Stimulated activated CD8-positive, alpha-beta memory T cell treated with anti-CD3 and anti-CD28 coated beads, Interleukin-4, amount 100 ng/mL, for 1 hour (primary cell): ENCODE data around the gene GIPR.
A peak's percentile ranks its signal among the peaks of the same experiment; 100 is the strongest.
"Not testable (repeated sequence)": the region's sequence is repeated elsewhere in the genome, so short reads cannot be mapped to it uniquely, and the experiment has no call there.

Experiments
- DNase-seq, 2 donors: peaks; one replicate each; pipeline ENCODE4 v3.0.0-alpha.2; 2020; ENCODE audit warnings: low read depth in 2 of 2, low spot score in 1 of 2

The GIPR gene

DNA sequence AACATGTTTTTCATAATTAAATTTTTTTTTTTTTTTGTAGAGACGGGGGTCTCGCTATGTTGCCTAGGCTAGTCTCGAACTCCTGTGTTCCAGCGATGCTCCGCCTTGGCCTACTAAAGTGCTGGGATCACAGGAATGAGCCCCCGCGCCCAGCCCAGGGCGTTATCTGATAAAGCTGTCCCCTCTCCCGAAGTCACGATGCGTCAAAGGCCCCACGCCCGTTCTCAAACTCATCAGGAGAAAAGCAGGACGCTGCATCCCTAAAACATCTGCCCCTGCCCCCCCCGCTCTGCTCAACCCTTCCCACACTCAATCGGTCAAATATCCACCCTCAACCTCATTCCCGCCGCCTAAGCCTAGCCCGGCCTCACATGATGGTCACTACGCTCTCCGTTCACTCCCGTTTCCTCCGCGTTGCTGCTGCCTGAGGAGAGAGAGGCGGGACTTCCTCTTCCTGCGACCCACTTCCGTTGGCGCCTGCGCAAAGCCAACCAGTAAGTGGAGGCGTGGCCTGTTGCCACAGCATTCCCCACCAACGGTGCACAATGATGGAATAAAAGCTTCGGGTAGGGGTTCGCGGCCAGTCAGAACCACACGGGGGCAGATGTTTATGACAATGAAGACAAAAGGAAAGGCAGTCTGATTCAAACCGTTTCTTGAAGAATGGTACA is 23.6 kb downstream of the GIPR start, which contains the start of gene SNRPD2:
SNRPD2 (minus strand) TSS at position 438 of the 671 bp plus-strand sequence; CDS start at position 373, 65 bp downstream.
- peak; percentile 81 to 89 for DNase-seq

GRCh38 chr19:45692187-45693105 is 24.4 kb downstream of the GIPR start, which contains the start of gene QPCTL:
TSS of gene QPCTL (plus strand) at chr19:45692666. CDS start at chr19:45692704, 38 bp downstream.
- peak; percentile 86 to 93 for DNase-seq

GRCh38 chr19:45693106-45693788 is 25.2 kb downstream of the GIPR start:
- peak; percentile 65 for DNase-seq

GRCh38 chr19:45701676-45702075 is 33.7 kb downstream of the GIPR start:
- no peak for DNase-seq

GRCh38 chr19:45705115-45705514 is 37.1 kb downstream of the GIPR start:
- no peak for DNase-seq

DNA sequence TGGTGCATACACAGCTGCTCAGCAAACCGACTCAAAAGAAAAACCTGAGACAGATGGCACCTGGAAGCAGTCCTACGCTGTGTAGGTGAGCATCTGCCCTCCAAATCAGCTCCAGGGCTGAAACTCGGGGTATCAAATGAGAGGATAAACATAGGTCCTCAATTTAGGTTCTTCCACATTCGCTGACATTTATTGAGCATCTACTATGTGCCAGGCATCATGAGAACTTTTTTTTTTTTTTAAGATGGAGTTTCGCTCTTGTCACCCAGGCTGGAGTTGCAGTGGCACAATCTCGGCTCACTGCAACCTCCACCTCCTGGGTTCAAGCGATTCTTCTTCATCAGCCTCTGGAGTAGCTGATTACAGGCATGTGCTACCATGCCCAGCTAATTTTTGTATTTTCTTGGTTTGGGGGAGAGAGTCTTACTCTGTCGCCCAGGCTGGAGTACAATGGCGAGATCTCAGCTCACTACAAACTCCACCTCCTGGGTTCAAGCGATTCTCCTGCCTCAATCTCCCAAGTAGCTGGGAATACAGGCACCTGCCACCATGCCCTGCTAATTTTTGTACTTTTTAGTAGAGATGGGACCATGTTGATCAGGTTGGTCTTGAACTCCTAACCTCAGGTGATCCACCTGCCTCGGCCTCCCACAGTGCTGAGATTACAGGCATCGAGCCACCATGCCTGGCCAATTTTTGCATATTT is 37.8 kb downstream of the GIPR start:
- DNase-seq = no peak

DNA sequence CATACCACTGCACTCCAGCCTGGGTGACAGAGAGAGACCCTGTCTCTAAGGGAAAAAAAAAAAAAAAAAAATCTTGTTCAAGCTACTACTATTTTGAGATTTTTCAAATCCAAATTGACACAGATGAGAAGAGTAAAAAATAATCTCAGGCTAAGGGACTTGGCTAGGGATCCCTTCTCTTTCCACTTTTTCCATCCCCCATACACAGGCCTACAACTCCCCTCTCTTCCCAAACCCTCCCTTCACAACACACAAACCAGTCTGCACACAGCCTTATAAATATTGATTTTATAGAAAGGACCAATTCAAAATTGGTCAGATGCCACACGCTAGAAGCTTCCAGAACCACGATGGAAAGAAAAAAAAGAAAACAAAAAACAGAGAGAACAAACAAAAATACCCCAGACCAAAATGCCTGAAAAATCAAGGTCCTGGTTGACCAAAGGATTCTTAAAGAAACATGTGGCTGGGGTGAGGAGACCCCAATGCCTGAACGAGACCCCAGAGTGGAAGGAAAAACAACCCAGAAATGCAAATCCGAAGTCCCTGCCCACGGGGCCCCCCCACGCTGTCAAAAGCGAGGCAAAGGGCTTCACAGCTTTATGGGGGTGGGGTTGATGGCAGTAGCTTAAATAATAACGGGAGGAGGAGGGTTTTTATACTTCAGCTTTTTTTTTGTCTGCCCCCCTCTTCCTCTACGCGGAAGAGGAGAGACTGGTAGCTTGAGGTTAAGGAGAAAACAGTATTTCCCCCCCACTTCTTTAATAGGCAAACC is 42.5 kb downstream of the GIPR start:
- no peak for DNase-seq

GRCh38 chr19:45711851-45712698 is 44.1 kb downstream of the GIPR start:
- DNase-seq = no peak

DNA sequence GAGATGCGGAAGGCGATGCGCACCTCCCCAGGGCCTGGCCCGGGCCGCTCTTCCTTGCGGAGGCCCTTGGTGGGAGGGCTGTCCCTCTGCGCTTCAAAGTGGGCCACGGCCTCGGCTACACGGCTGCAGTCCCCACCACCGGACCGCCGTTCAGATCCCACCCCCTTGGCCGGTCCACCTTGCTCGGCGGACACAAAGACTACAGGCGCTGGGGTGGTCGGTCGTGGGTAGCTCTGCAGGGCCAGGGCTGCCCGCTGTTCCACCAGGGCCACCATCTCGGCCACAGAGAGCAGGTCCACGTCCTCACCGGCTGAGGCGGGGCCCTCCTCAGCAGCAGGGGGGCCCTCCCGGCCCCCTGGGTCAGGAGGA is 44.7 kb downstream of the GIPR start:
- no peak for DNase-seq

- DNase-seq = no peak
Measured at GRCh38 chr19:45713141-45713540, 45.1 kb downstream of the GIPR start.

GRCh38 chr19:45715139-45715538 is 47.1 kb downstream of the GIPR start:
- DNase-seq = no peak

- DNase-seq = no peak
Measured at GRCh38 chr19:45716359-45717130, 48.5 kb downstream of the GIPR start.

GRCh38 chr19:45717131-45717982 is 49.3 kb downstream of the GIPR start:
- peak; percentile 93 to 96 for DNase-seq

DNA sequence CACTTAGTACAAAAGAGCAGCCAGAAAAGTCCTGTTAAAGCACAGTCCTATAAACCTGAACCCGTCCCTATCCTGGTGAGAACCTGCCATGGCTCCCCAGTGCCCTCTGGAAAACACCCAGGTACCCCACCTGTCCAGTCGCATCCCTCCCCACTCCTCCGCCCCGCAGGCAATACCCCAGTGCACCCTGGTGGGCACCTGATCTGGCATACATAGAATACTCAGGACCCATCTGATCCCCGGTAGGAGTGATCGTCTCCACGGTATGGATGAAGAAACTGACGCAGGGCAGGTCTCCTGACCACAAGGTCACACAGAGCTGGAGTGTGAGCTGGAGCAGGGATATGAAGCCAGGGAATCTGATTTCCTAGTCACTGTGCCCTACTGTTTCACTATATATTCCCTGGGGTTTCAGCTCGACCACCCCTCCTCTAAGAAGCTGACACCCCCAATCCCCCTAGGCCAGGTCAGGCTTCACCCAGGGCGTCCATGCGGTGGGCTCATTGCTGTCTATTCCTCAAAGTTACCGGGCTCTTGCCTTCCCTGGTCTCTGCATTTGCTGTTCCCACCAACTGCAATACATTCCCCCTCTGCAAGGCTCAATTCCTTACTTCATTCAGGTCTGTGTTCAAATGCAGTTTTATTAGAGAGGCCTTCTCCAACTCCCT is 50.1 kb downstream of the GIPR start:
- no peak for DNase-seq

GRCh38 chr19:45720065-45720464 is 52.0 kb downstream of the GIPR start:
- DNase-seq = not testable (repeated sequence)

DNA sequence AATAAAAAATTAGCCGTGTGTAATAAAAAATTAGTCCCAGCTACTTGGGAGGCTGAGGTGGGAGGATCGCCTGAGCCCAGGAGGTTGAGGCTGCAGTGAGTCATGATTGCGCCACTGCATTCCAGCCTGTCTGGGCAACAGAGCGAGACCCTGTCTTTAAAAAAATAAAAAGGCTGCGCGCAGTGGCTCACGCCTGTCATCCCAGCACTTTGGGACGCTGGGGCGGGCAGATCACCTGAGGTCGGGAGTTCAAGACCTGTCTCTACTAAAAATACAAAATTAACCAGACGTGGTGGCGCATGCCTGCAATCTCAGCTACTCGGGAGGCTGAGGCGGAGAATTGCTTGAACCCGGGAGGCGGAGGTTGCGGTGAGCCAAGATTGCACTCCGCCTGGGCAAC is 60.7 kb downstream of the GIPR start:
- not testable (repeated sequence) for DNase-seq

- no peak for DNase-seq
Measured at GRCh38 chr19:45729800-45730290, 61.8 kb downstream of the GIPR start.
